Cerebellar nuclear complex (tissue), 1 donor: ENCODE data around the gene B9D2.

Source experiments
- DNase-seq, 2 experiments: peaks; one replicate each; lab custom pipeline; 2025; lab: John Stamatoyannopoulos, UW

B9D2 gene

DNA sequence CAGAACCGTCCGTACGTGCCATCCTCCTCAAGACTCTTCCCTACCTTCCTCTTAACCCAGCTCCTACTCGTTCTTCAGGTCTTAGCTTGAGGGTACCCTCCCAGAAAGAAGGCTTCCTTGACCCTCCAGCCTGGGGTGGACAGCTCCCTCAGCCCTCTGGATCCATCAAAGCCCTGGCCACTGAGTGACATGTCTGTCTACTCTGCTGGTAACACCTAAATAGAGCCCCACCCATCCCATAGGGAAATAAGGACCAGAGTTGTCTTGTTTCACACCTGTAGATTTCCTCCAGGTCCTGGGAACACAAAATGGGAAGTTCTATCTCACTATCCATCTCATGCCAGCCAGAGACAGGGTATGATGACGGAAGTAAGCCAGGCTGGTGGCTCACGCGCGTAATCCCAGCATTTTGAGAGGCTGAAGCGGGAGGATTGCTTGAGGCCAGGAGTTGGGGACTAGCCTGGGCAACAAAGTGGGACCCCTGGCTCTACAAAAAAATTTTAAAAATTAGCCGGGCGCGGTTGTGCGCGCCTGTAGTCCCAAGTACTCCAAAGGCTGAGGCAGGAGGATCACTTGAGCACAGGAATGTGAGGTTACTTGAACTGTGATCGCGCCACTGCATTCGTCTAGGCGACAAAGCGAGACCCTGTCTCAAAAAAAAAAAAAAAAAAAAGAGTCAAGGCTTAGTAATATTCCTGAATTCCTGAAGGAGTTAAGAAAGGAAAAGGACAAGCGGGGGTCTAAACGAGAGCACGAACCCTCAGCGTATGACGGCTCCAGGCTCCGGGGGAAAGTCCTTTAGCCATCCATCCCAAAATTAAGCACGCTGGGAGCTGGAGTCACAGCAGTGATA, 54.5 kb downstream of the B9D2 start:
- DNase-seq: no peak

GRCh38 chr19:41308450-41309179, 55.3 kb downstream of the B9D2 start:
- peak in 1 of 2 experiments; percentile 15 for DNase-seq

DNA sequence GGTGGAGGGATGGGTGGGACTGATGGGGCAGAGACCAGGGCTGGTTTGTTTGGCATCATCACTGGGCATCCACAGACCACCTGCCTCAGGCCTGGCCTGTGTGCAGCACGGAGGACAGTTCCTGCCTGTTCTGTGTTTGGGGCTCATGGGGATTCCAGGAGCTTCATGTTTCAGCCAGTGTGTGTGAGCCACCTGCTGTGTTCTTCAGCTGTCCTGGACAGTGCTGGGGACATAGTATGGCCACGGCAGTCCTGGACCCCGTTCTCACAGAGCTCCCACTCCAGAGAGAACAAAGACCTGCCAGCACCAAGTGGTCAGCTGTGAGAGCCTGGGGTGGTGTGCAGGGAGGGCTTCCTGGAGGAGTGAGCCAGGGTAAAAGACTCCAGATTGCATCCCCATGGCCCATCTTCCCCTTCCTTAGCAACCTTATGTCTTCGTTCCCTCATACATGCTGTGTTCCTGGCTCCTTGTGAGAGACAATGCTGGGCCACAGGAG, 55.9 kb downstream of the B9D2 start:
- no peak for DNase-seq

DNA sequence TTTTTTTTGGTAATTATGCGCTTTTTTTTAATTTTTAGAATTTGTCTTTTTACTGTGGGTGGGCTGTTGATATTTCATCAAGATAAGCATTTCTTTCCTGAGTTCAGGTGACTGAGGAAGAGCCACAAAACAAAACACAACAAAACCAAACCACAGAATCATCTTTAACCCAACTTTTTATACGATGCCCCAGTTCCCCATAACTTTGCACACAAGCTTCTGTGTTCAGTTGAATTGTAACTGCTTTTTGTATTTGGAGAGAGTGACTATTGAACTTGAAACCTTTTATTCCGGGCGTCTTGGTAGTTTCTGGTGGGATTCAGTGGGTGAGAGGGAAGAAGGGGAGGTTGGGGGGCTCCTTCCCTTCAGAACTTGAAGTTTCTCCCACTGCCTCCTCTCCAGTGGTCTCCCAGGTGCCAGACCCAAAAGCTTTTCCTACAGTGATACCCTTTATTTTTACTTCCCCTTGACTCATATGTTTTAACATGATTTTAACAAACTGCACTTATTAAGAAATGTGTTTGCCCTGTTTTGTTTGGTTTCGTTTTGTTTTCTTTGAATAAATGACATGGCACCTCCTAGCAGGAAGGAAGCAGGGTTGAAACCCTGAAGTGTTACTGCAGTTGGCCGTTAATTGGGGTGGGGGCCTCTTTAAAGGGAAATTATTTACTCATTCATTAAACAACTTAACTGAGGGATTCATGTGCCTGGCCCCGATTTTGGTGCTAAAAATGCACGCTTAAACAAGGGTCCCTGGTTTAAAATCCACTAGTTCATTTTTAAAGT, 56.7 kb downstream of the B9D2 start:
- no peak for DNase-seq

DNA sequence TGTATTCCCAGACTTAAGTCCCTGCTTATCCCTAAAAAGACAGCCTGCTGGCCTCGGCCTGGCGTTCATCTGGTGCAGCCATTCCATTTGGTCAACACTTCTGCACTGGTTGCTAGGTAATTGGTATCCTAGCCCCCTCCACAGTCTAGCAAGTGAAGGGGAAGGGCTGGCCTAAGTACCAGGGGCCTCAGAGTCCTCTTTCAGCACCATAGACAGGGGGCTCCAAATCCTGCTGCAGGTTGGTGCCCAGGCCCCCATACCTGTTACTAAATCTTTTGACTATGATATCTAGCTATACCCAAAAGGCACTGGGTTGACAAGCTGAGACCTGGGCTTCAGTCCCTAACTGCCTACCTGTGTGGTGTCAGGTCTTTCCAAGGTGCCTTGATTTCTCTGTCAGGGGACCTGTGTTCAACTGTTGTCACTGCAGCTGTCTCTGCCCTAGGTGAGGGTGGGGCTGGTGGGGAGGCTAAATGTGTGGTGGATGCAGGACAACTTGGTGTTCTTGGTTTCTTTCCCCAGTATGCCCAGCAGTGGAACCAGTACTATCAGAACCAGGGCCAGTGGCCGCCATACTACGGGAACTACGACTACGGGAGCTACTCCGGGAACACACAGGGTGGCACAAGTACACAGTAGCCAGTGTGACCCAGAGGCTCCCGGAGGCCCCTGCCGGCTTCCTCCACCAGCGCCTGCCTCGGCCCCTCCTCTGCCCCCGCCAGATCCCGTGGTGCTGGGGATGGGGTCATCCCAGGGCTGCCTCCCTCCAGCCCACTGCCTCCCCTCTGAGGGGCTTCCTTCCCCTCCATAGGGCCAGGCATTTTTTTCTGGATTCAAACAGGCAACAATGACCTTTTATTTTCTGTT, 57.8 kb downstream of the B9D2 start:
- DNase-seq: no peak

DNA sequence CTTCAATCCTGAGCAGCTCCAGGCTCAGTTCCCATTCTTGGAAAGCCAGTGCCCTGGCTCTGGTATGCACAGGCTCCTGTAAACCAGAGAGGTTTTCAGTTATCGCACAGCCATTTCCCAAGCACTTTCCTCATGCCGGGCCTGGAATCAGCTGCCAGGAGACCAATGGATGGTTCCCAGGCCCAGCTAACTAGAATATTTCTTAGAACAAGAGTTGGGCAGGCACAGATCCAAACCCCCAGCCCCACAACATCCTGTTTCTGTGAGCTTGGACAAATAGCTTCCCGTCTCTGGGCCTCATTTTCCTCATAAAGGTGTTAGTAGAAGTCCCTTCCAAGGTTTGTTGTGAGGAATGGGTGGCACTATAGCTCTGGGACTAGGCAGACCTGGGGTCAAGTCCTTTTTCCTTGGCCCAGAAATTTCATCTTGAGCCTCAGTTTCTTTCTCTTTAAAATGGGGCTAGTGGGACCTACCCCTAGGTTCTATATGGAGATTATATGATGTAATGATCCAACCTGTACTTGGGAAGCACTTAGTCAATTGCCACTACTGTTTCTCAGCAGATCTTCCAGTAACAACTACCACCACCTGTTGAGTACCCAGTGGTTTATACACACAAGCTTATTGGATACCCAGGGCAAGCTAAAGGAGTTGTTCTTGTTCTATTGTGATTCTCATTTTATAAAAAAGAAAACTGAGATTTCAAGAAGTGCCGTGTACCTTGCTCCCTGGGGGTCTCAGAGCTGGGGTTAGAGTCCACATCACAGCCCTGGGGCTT, 59.1 kb downstream of the B9D2 start:
- DNase-seq: no peak
